Measurements from ENCODE around the gene GNG4. TPM values are rescaled to one million over a fixed set of nuclear protein-coding genes. Genes with fewer than 3 reads are reported as not detected.

Gene GNG4
- total RNA-seq, 1 experiment from 2014 or later, result 3.5 TPM

DNA sequence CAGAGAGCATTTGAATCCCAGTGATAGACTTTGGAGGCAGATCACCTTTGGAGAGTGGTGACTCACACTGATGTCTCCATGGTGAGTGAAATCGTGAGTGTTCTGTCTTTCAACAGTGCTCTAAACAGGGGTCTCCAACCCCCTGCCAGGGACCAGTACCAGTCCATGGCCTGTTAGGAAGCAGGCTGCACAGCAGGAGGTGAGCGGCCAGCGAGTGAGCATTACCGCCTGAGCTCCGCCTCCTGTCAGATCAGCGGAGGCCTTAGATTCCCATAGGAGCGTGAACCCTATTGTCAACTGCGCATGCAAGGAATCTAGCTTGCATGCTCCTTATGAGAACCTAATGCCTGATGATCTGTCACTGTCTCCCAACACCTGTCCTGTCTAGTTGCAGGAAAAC lies 83.5 kb downstream of the GNG4 start:
- H3K27ac Mint-ChIP-seq (ENCODE audit: unreplicated experiment), result no peak overlapping the region
- no peak for DNase-seq
- TF ChIP-seq, protein P1, sequence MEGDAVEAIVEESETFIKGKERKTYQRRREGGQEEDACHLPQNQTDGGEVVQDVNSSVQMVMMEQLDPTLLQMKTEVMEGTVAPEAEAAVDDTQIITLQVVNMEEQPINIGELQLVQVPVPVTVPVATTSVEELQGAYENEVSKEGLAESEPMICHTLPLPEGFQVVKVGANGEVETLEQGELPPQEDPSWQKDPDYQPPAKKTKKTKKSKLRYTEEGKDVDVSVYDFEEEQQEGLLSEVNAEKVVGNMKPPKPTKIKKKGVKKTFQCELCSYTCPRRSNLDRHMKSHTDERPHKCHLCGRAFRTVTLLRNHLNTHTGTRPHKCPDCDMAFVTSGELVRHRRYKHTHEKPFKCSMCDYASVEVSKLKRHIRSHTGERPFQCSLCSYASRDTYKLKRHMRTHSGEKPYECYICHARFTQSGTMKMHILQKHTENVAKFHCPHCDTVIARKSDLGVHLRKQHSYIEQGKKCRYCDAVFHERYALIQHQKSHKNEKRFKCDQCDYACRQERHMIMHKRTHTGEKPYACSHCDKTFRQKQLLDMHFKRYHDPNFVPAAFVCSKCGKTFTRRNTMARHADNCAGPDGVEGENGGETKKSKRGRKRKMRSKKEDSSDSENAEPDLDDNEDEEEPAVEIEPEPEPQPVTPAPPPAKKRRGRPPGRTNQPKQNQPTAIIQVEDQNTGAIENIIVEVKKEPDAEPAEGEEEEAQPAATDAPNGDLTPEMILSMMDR (IDR thresholded peaks at IDR 0.05; ENCODE audit: insufficient read depth in 1 of 2, low read depth in 1 of 2, low read length in 1 of 2, severe bottlenecking in 1 of 2, unreplicated experiment in 1 of 2), result no peak
- no peaks in the 10 kb centered on the region for H3K27me3 ChIP-seq (replicated peaks; ENCODE audit: control insufficient read depth, insufficient read depth, low read length)
- no peaks in the 10 kb centered on the region for H3K9me3 Mint-ChIP-seq (ENCODE audit: unreplicated experiment)
- intact Hi-C loops (cut with micrococcal nuclease; ENCODE audit: unreplicated experiment), result no loop called here
- H3K4me1 ChIP-seq, result no peaks in the 10 kb centered on the region
- POLR2A ChIA-PET, result no interaction called here
- no peaks in the 10 kb centered on the region for H3K4me1 Mint-ChIP-seq (ENCODE audit: low read depth, unreplicated experiment)
- H3K4me3 Mint-ChIP-seq (ENCODE audit: unreplicated experiment), result no peak overlapping the region
- H3K36me3 ChIP-seq (ENCODE audit: control insufficient read depth, insufficient read depth, low read length), result no peaks in the 10 kb centered on the region
- no peak overlapping the region for H3K4me3 ChIP-seq (ENCODE audit: low read depth, low read length)
- CTCF ChIA-PET, result no interaction called here
- no TSS peak for BruUV-seq (replicated peaks)
- H3K36me3 Mint-ChIP-seq (ENCODE audit: insufficient read depth, unreplicated experiment), result no peaks in the 10 kb centered on the region
- H3K27me3 Mint-ChIP-seq (ENCODE audit: insufficient read depth, unreplicated experiment), result no peaks in the 10 kb centered on the region
- peaks cover 4% of the 10 kb centered on the region; the same call in 1 of the 2 replicates for H3K9me3 ChIP-seq

GRCh38 chr1:235563513-235564061 lies 86.0 kb downstream of the GNG4 start:
- no peaks in the 10 kb centered on the region for H3K36me3 ChIP-seq (ENCODE audit: control insufficient read depth, insufficient read depth, low read length)
- H3K27me3 Mint-ChIP-seq (ENCODE audit: insufficient read depth, unreplicated experiment), result no peaks in the 10 kb centered on the region
- BruUV-seq (replicated peaks), result no TSS peak
- H3K9me3 Mint-ChIP-seq (ENCODE audit: unreplicated experiment), result no peaks in the 10 kb centered on the region
- peaks cover 4% of the 10 kb centered on the region; the same call in 1 of the 2 replicates for H3K9me3 ChIP-seq
- intact Hi-C loops (cut with micrococcal nuclease; ENCODE audit: unreplicated experiment), result no loop called here
- ChIA-PET CTCF (no interaction called here), POLR2A (no interaction called here)
- H3K4me1 Mint-ChIP-seq (ENCODE audit: low read depth, unreplicated experiment), result no peaks in the 10 kb centered on the region
- H3K36me3 Mint-ChIP-seq (ENCODE audit: insufficient read depth, unreplicated experiment), result no peaks in the 10 kb centered on the region
- DNase-seq, result no peak
- no peaks in the 10 kb centered on the region for H3K4me1 ChIP-seq
- no peaks in the 10 kb centered on the region for H3K27me3 ChIP-seq (replicated peaks; ENCODE audit: control insufficient read depth, insufficient read depth, low read length)
- no peak overlapping the region for H3K4me3 ChIP-seq (ENCODE audit: low read depth, low read length)
- TF ChIP-seq, protein P1 (IDR thresholded peaks at IDR 0.05; ENCODE audit: insufficient read depth in 1 of 2, low read depth in 1 of 2, low read length in 1 of 2, severe bottlenecking in 1 of 2, unreplicated experiment in 1 of 2), result no peak
- H3K27ac Mint-ChIP-seq (ENCODE audit: unreplicated experiment), result no peak overlapping the region
- H3K4me3 Mint-ChIP-seq (ENCODE audit: unreplicated experiment), result no peak overlapping the region

- H3K4me1 ChIP-seq, result no peaks in the 10 kb centered on the region
- no peaks in the 10 kb centered on the region for H3K9me3 Mint-ChIP-seq (ENCODE audit: unreplicated experiment)
- no peak overlapping the region for H3K4me3 Mint-ChIP-seq (ENCODE audit: unreplicated experiment)
- TF ChIP-seq, protein P1 (IDR thresholded peaks at IDR 0.05; ENCODE audit: insufficient read depth in 1 of 2, low read depth in 1 of 2, low read length in 1 of 2, severe bottlenecking in 1 of 2, unreplicated experiment in 1 of 2), result no peak
- no peaks in the 10 kb centered on the region for H3K27me3 ChIP-seq (replicated peaks; ENCODE audit: control insufficient read depth, insufficient read depth, low read length)
- ChIA-PET POLR2A (no interaction called here), CTCF (no interaction called here)
- no peaks in the 10 kb centered on the region for H3K4me1 Mint-ChIP-seq (ENCODE audit: low read depth, unreplicated experiment)
- no peak overlapping the region for H3K4me3 ChIP-seq (ENCODE audit: low read depth, low read length)
- no peaks in the 10 kb centered on the region for H3K36me3 Mint-ChIP-seq (ENCODE audit: insufficient read depth, unreplicated experiment)
- no peak overlapping the region for H3K27ac Mint-ChIP-seq (ENCODE audit: unreplicated experiment)
- peaks cover 4% of the 10 kb centered on the region; the same call in 1 of the 2 replicates for H3K9me3 ChIP-seq
- no peaks in the 10 kb centered on the region for H3K27me3 Mint-ChIP-seq (ENCODE audit: insufficient read depth, unreplicated experiment)
- no peak for DNase-seq
- intact Hi-C loops (cut with micrococcal nuclease; ENCODE audit: unreplicated experiment), result no loop called here
- BruUV-seq (replicated peaks), result no TSS peak
- no peaks in the 10 kb centered on the region for H3K36me3 ChIP-seq (ENCODE audit: control insufficient read depth, insufficient read depth, low read length)
Measured at GRCh38 chr1:235562589-235562988, 87.0 kb downstream of the GNG4 start.
